ENCODE results near the gene NTSR2.

The NTSR2 gene

DNA sequence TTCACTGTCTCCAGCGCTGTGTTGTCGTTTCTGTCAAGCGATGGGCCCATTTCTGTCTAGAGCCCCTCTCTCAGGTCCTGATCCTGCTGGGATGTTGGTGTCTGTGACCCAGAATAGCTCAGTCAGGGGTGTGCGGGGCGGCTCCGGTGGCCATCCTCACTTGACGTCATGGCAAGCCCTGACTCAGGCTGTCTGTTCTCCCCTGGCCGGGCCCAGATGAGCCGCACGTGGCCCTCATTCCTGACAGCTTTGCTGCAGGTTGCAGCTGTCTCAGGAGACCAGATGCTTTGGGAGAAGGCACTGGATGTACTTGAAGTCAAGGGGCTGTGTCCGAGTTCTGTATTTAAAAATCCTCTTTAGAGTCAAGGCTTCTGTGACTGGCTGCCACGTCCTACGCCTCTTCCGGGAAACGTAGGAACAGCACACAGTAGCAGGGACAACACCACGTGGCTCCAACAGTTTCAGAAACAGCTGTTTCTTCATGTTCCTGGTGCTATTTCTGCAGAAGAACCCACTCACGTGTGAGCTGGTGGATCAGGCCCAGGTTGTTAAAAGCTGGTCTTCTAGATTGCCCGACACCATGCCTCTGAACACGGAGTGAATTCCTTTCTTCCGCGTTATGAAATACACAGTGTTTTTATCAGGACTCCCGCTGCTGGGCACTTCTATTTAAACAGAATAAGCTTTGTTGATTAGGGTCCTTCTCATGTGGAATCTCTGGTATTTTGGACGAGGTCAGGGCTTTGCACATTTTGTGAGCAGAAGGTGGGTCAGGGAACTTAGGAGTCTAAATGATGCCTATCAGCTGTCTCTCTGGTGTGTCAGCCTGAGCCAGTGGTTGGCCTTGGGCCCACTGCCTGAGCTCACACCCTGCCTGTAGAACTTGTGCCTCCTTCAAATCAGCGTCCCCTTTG lies 28.3 kb upstream of the NTSR2 start:
- DNase-seq: no peak

DNA sequence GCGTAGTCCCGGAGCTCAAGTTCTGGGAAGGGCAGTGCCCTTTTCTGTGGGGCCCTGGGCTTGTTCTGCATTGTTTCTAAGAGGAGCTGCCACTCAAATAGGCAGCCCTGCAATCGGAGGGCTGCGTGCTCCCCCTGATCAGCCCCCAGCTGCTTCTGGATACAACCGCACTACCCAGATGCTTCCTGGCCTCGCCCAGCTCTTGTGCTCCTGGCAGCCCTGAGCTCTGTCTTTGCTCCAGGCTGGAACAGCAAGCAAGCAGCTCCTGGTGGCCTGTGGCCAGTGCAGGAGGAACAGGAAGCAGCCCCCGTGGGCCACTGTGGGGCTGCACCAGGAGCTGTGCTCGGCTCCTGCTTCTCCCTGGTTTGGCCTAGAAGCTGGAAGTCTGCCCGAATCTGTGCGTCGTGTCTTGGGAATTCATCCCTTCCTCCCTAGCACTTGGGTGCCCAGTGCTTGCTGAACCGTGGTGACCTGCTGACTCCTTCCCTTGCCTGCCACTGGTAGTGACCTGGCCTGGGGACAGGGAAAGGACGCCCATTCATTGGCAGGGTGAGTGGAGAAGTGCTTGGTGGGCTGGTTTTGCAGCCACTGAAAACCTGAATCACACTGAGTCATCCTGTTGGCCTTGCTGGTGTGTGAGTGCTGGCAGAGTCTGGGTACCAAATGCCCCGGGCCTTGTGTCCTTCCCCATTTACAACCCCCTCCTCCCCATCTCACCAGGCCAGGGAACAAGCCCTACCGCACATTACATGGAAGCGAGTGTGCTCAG lies 27.3 kb upstream of the NTSR2 start:
- DNase-seq: no peak

DNA sequence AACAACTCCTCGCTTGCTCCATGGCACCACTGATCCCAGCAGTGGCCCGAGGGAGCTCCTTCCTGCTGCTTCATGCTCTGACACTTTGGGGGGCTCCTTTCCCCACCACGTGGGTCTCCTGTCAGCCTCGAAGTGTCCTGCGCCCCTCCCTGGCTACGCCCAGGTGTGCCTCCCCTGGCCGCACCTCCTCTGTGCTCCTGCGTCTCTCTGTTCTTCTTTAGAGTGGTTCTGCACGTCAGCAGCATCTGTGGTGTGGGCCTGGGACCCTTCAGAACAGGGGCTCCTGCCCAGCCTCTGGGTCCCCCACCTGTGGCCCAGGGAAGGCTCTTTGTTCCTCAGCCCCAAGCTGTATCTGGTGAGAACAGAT lies 26.7 kb upstream of the NTSR2 start:
- DNase-seq: no peak

DNA sequence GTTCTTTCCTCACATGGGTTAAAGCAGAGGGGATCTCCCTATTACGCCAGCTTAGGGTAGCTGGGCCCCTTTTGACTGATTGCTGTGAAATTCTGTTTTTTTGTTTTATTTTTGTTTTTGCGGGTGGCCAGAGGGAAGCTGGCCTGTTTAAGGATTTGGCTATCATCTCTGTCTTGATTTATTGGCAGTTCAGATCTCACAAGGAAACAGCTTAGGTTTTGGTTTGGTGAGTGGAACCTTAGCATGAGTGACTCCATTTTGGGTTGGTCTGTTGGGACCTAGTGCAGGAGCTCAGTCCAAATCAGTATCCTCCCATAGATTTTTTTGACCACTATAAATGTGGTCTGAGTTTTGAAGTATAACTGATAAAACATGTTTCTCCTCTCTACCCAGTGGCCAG lies 25.6 kb upstream of the NTSR2 start:
- no peak for DNase-seq

DNA sequence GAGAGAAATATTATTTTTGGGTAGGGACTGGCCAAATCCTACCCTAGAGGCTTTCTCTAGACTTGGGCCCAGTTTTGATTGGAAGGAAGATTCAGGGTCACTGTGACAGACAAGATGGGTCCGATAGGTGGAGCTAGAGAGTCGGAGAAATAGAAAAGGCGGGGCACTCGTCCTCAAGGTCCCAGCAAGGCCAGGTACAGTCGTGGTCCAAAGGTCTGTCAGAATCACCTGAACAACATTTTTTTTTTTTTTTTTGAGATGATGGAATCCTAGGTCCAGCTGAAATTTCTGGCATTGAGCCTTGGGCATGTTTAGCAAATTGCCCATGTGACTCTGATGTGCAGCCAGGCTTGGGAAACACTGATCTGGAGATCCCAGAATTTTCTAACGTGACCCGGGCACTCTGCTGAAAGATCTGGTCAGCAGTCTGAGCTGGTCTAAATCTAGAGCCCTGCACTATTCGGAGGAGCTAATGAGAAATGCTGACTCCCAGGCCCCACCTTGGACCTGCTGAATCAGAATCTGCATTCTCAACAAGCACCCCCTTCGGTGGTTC lies 23.0 kb upstream of the NTSR2 start:
- DNase-seq: peak; percentile 80

DNA sequence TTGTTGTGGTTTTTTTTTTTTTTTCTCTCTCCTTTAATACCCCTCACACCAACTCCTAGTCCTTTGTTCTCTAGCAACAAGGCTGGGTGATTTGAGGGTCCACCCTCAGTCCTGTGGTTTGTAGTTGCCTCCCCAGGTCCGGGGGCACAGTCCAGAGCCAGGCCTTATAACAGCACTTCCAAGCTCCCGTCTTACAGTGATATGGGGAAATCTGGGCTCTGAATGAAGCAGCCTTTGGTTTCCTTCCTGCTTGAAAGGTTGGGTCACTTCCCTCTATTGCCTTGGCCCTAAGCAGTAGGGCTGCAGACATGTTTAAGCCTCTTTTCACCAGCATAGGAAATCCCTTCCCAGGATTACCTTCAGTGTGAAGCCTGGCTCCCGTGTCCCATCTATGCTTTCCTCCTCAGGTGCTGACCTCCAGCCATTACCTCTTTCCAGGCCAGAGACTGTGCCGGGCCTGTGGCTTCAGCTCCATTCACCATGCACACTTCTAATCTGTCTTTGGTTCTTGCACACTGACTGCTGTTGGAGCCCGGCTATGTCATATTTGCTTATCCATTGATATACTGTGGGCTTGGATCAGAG lies 21.2 kb upstream of the NTSR2 start:
- DNase-seq: no peak

DNA sequence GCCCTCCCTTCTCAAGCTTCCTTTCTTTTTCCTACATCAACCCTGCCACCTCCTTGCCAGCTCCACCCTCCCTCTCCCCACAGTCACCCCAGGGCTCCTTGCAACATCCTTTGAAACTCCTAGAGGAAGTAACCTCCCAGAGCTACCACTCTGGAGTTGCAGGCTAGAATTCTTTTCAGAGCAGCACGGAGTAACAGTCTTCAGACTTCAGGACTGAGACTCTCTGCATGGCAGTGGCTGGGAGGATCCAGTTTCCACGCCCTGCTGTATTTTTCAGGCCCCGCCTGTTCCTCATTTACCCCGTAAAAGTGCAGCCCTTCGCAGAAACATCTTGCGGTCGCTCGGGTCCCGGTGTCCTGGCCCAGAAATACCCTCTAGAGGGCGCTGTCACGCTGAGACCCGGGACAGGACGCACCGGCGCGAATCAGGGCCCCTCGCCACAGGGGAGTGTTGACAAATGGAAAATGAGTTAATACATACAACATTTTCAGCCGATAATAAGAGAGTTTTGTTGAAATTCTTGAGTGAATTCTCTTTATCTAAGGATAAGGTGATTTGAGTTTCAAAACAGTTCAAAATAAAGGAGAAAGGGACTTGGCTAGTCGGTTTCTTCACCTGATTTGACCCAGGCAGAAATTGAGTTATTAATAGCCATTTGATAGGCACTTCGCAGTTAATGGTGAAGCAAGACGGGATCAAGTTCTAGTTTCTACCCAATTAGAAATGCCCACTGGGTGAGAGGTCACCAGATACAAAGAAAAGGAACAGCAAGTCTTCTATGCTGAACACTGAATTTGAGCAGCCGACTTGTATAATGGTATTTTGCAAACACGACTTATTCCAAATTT lies 18.5 kb upstream of the NTSR2 start:
- DNase-seq: peak; percentile 92

DNA sequence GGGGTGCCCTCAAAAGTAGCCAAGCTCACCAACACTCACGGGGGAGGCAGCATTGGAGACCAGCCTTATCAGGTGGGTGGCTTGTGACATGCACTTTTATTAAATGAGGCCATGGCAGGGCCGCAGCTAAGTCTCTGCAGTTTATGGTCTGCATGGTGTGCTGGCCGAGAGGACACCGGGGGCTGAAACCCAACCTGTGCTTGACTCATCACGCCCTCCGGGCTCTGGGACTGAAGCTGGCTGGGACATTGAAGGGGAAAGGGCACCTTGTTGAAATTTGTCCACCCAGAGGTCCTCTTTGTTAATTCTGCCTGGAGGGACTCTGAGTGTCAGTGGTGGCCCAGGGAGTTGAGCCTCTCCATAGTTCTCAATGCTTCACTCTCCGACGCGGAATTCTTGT lies 17.7 kb upstream of the NTSR2 start:
- DNase-seq: no peak

DNA sequence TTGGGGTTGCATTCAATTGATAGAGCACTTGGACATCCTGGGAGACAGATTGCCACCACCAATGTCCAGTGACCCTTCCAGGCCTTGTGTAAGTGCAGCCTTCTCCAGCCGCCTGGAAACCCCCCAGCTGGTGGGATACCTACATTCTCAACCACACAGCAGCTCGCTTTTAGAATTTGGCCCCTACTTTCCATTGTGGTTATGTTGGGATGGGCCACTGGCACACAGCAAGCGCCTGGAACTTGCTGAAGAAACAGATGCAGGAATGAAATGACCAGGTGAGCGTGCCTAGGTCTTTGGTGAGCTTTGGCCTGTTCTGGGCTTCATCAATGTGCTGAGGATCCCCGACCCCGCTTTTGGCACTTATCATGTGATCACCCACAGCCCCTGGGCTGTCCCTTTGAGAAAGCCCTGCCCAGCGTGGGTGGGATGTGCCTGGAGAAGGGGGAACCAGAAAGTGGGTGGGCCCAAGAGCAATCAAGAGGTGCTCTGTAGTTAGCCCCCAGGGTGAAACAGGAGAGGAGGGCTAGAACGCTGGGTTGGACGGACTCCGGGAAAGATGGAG lies 16.0 kb upstream of the NTSR2 start:
- DNase-seq: no peak

DNA sequence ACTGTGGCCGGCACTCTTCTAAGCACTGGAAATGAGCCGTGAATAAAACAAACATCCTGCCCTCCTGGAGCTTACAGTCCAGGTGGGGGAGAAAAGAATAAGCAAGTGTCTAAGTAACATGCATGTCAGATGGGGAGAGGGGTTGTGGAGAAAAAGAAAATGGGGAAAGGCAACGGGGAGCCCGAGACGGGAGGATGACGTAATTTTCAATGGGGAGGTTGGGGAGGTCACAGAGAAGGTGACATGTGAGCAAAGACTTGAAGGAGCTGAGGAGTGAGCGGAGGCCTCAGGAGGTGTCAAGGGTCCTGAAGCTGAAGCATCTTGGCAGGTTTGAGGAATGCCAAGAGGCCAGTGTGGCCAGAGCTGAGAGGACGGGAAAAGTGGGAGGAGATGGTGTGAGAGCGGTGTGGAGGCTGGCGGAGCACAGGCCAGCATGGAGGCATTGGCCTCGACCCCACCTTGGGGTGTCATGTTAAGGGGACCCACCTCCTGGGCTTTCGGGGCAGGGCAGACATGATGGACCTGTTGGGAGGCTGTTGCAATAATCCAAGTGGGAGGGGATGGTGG lies 15.0 kb upstream of the NTSR2 start:
- DNase-seq: no peak

DNA sequence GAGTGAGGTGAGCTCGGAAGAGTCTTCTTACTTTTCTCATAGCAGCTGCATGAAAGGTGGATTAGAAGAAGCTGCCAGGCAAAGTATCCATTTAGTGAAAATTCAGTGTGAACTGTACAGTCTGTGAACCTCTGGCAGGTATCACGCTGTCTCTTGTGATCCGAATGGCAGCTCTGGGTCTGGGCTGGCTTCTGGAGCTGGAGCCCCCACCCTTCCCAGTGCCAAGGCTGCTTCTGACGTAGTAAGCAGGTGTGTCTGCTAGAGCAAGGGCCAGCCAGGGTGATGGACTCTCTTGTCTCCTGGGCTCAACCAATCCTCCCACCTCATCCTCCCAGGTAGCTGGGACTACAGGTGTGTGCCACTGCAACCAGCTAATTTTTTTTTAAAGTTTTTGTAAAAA lies 14.0 kb upstream of the NTSR2 start:
- no peak for DNase-seq

DNA sequence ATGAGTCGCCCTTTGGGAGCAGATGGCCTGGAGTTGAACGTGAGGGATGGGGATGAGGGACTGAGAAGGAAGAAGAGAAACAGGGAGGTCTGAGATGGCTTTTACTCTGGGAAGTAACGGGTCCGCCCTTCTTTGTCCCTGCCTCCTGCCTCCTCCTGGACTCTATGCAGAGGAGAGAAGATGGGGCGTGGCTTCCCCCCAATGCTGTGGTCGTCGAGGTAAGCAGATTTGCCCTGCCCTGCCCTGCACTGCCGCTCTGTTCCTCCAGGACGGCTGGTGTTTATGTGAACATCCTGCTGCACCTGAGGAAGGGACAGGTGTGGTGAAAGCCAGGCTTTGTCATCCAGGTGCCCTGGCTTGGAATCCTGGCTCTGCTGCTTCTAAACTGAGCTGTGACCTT lies 13.5 kb upstream of the NTSR2 start:
- DNase-seq: no peak

DNA sequence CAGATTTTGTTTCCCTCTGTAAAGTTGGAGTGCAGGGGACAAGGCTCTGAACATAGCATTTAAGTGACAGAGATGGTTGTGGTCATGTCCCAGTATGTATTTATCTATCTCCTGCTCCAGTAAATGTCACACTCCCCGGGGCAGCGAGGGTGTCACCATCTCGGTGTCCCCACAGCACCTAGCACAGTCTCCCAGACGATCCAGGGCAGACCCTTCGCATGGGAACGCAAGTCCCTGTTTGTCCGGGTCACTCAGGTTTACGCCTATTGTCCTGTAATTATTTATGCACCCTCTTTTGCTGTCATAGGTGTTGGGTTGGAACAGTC lies 12.6 kb upstream of the NTSR2 start:
- no peak for DNase-seq

DNA sequence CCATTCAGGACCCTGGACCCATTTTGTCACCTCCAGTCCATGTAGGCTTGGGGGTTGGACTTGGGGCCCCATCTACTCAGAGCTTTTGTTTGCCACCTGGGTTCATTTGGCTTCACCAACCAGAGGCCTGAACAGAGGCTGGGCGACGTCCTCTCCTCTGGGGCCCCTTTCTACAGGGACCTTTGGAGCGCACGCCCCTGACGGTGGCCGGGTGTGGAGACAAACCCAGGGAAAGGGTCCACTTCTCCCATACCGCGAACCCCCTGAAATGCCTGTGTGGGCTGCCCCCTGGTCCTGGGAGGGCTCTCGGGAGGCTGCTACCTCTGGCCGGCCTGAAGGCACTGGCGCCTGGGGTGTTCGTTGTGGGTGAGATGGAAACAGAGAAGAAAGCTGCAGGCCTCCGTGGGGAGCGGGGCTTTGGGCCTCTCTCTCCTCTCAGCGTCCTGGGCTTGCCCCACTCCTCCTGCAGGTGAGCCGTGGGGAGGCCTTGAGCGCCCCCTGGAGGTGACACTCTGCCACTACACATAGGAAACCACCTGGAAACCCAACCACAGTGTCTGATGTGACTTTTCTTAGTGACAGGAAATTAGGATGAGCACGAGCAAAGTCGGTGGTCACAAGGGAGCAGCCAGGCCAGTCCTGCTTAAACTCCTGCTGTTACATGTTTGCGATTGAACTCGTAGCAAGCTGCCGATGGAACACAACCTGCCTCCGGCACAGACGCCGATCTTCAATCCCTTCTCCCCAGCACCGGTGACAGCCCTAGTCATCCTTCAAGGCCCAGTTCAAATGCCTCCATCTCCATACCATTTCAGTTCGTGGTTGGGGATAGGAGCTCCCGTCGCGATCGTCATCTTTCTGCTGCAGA lies 12.0 kb upstream of the NTSR2 start:
- DNase-seq: peak; percentile 82

DNA sequence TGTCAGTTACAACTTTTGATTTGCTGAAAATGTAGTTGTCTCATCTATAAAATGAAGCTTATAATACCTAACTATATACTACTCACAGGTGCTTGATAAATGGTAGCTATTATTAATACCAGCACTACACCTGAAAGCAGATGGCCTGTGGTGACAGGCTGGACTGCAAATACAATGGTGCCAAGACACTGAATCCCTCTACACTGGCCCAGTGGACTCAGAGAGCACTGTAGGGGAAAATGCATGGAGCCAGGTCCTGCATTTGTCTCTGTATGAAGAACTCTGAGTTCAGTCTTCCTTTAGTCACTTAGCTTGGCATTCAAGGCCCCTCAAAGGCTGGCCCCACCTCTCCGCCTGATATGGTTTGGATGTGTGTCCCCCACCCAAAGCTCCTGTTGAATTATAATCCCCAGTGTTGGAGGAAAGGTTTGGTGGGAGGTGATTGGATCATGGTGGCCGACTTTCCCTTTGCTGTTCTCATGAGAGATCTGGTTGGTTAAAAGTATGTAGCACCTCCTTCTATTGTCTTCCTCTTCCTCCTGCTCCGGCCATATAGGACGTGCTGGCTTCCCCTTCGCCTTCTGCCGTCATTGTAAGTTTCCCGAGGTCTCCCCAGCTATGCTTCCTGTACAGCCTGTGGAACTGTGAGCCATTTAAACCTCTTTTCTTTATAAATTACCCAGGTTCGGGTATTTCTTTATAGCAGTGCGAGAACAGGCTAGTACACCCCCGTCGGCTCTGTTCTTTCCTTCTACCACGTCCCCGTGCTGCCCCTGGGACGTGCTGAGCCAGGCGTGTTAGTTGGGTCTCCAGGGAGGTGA lies 11.1 kb upstream of the NTSR2 start:
- DNase-seq: peak; percentile 8

DNA sequence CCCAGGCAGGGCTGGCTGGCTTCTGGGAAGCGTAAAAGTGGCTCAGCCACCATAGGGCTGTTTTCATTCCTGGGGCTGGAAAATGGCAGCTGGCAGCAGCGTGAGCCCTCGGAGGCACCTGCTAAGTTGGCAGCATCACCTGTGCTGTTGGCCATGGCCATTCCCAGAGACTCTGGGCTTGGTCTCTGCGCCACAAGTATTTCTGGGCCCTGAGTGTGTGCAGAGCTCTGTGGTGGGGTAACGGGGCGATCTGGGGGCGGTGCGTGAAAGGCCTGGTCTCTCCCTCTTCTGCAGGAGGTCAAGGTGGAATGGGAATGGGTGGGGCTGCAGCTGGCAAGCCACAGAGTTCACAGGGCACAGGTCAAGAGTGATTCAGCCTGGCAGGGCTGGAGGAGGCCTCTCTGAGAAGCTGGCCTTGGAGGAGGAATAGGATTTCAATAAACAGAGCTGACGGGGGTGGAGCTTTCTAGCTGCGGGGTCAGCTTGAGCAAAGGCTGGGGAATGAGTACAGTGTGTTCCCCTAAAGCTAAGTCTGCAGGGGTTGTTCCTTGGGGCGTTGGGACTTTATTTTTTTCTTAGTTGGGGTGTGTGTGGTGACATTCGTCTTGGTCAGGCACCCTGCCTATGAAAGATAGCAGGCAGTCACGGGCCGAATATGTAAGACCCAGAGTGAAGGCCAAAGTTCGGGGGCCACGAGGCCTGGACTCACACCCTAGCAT lies 10.3 kb upstream of the NTSR2 start:
- peak; percentile 53 for DNase-seq

DNA sequence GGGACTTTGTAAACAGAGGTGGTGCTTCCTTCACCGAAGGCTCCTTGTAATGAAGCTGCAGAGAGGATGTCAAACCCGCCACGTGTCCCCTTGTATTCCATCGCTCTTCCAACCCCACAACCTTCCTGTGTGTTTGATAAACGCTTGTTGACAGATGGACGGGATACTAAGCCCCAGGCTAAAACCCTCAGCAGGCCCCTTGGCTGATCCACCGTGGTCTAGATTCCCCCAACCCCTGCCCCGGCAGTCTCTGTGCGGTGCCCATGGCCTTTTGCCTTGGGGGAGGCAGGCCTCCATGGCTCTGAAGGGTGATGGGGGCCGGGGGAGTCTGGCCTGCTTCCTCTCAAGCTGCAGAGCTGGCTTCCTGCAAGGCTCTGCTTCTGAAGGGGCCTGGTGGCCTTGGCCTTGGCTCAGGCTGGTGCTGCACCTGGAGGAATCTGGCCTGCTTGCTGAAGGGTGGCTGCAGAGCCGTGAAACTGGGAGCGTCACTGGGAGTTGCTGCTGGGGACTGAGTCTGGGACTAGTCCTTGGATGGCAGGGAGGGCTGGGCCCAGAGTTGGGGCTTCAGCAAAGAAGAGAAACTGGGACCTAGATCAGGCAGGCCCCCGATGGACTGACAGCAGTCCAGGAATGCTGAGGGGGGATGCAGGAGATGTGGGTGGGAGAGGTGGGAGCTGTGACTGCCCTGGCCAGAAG lies 9.6 kb upstream of the NTSR2 start:
- DNase-seq: peak; percentile 47

DNA sequence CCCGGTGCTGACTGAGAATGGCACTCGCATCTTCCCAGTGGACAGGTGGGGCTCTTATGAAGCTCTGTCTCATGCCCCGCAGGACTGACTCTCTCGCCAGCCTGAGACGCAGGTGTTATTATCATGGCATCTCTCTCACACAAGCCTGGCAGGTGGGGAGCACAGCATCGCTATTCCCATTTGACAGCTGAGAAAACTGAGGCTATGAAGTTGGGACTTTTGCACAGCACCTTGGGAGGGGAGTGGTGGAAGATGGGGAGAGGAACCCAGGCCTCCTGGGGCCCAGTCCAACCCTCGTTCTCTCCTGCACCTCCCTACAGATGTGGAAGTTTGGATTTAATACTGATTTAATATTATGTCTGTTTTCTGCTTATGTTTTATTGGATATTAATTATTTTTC lies 9.0 kb upstream of the NTSR2 start:
- DNase-seq: peak; percentile 41

Data from activated effector memory CD4-positive, alpha-beta T cell treated with anti-CD3 and anti-CD28 coated beads, Interleukin-2, amount 50 U/mL, for 16 hours (primary cell).